ENCODE measurements around the gene IFNGR1. TPM values are rescaled to one million over a fixed set of nuclear protein-coding genes. Genes with fewer than 3 reads are reported as not detected.
"Not testable (repeated sequence)": the region's sequence is repeated elsewhere in the genome, so short reads cannot be mapped to it uniquely, and the experiment has no call there.

IFNGR1 gene
- polyA plus RNA-seq, 6 donors from 2014 or later: 62.8 to 86.0 (median 70.8) TPM

- DNase-seq; ATAC-seq (ENCODE audit: low read depth in 2 of 2); H3K27me3 Mint-ChIP-seq: not testable (repeated sequence)
- Mint-ChIP-seq H3K27ac (peak overlapping the region in 2 of 6 donors; percentile 63 to 88), H3K9me3 (peaks cover 8 to 35% (median 21%) of the 10 kb centered on the region in 7 donors), H3K4me3 (peak overlapping the region in 2 of 8 donors; percentile 72 to 80), H3K4me1 (peaks cover 0 to 12% (median 10%) of the 10 kb centered on the region in 3 donors), H3K36me3 (peaks cover 0 to 19% of the 10 kb centered on the region in 2 donors)
These were observed 35.2 kb upstream of the IFNGR1 start for GRCh38 chr6:137254430-137254829.

GRCh38 chr6:137248702-137249101, 29.5 kb upstream of the IFNGR1 start:
- DNase-seq (peak; percentile 35), ATAC-seq (ENCODE audit: low read depth in 2 of 2) (peak; percentile 100)
- no peaks in the 10 kb centered on the region for H3K27me3 Mint-ChIP-seq
- peaks cover 0 to 10% of the 10 kb centered on the region in 2 donors for H3K36me3 Mint-ChIP-seq
- H3K27ac Mint-ChIP-seq: peak overlapping the region in 2 of 6 donors; percentile 29 to 78
- peak overlapping the region in 3 of 8 donors; percentile 59 to 70 (median 69) for H3K4me3 Mint-ChIP-seq
- H3K4me1 Mint-ChIP-seq: peaks cover 4 to 24% (median 17%) of the 10 kb centered on the region in 3 donors
- peaks cover 4 to 16% (median 5%) of the 10 kb centered on the region in 7 donors for H3K9me3 Mint-ChIP-seq

- peaks cover 0 to 9% (median 5%) of the 10 kb centered on the region in 7 donors for H3K9me3 Mint-ChIP-seq
- peak overlapping the region in 1 of 8 donors; percentile 29 for H3K4me3 Mint-ChIP-seq
- ATAC-seq (ENCODE audit: low read depth in 2 of 2) (no peak), DNase-seq (no peak)
- H3K27me3 Mint-ChIP-seq: no peaks in the 10 kb centered on the region
- peak overlapping the region in 1 of 6 donors; percentile 63 for H3K27ac Mint-ChIP-seq
- H3K4me1 Mint-ChIP-seq: peaks cover 4 to 24% (median 17%) of the 10 kb centered on the region in 3 donors
- peaks cover 0 to 9% of the 10 kb centered on the region in 2 donors for H3K36me3 Mint-ChIP-seq
These were observed 28.5 kb upstream of the IFNGR1 start for GRCh38 chr6:137247724-137248123.

- no peak for DNase-seq
- no peak for ATAC-seq (ENCODE audit: low read depth in 2 of 2)
- Mint-ChIP-seq H3K27ac (no peak overlapping the region), H3K4me1 (peaks cover 4 to 23% (median 17%) of the 10 kb centered on the region in 3 donors), H3K36me3 (no peaks in the 10 kb centered on the region), H3K4me3 (no peak overlapping the region), H3K9me3 (peaks cover 0 to 5% (median 2%) of the 10 kb centered on the region in 7 donors), H3K27me3 (no peaks in the 10 kb centered on the region)
These were observed 27.6 kb upstream of the IFNGR1 start for GRCh38 chr6:137246791-137247202.

GRCh38 chr6:137246164-137246563, 27.0 kb upstream of the IFNGR1 start:
- ATAC-seq (ENCODE audit: low read depth in 2 of 2) (no peak), DNase-seq (no peak)
- Mint-ChIP-seq H3K4me1 (peaks cover 4 to 23% (median 17%) of the 10 kb centered on the region in 3 donors), H3K4me3 (no peak overlapping the region), H3K9me3 (peaks cover 0 to 5% (median 2%) of the 10 kb centered on the region in 7 donors), H3K36me3 (no peaks in the 10 kb centered on the region), H3K27ac (no peak overlapping the region), H3K27me3 (no peaks in the 10 kb centered on the region)

- peaks cover 3 to 14% (median 6%) of the 10 kb centered on the region in 7 donors for H3K9me3 Mint-ChIP-seq
- no peak overlapping the region for H3K27ac Mint-ChIP-seq
- DNase-seq (no peak), ATAC-seq (ENCODE audit: low read depth in 2 of 2) (no peak)
- no peak overlapping the region for H3K4me3 Mint-ChIP-seq
- H3K4me1 Mint-ChIP-seq: peaks cover 11 to 31% (median 20%) of the 10 kb centered on the region in 3 donors
- no peaks in the 10 kb centered on the region for H3K27me3 Mint-ChIP-seq
- H3K36me3 Mint-ChIP-seq: peaks cover 0 to 10% of the 10 kb centered on the region in 2 donors
These were observed 22.4 kb upstream of the IFNGR1 start for GRCh38 chr6:137241481-137242038.

- no peak for ATAC-seq (ENCODE audit: low read depth in 2 of 2)
- Mint-ChIP-seq H3K4me3 (peak overlapping the region in 3 of 8 donors; percentile 12 to 29 (median 22)), H3K4me1 (peaks cover 21 to 38% (median 34%) of the 10 kb centered on the region in 3 donors), H3K27me3 (no peaks in the 10 kb centered on the region), H3K27ac (no peak overlapping the region), H3K36me3 (peaks cover 0 to 10% of the 10 kb centered on the region in 2 donors), H3K9me3 (peaks cover 3 to 14% (median 6%) of the 10 kb centered on the region in 7 donors)
- DNase-seq: no peak
These were observed 21.0 kb upstream of the IFNGR1 start for GRCh38 chr6:137240168-137240567.

GRCh38 chr6:137237413-137238170, 18.4 kb upstream of the IFNGR1 start:
- Mint-ChIP-seq H3K4me3 (peak overlapping the region in 1 of 8 donors; percentile 2), H3K36me3 (peaks cover 0 to 10% of the 10 kb centered on the region in 2 donors), H3K27me3 (no peaks in the 10 kb centered on the region), H3K4me1 (peaks cover 39 to 61% (median 56%) of the 10 kb centered on the region in 3 donors), H3K9me3 (peaks cover 3 to 14% (median 6%) of the 10 kb centered on the region in 7 donors), H3K27ac (peak overlapping the region in 2 of 6 donors; percentile 9 to 20)
- no peak for ATAC-seq (ENCODE audit: low read depth in 2 of 2)
- DNase-seq: no peak

GRCh38 chr6:137236581-137237355, 17.6 kb upstream of the IFNGR1 start:
- Mint-ChIP-seq H3K4me1 (peaks cover 44 to 68% (median 62%) of the 10 kb centered on the region in 3 donors), H3K4me3 (peak overlapping the region in 3 of 8 donors; percentile 20 to 26 (median 22)), H3K9me3 (peaks cover 4 to 14% (median 6%) of the 10 kb centered on the region in 7 donors), H3K27me3 (no peaks in the 10 kb centered on the region), H3K27ac (no peak overlapping the region), H3K36me3 (peaks cover 0 to 10% of the 10 kb centered on the region in 2 donors)
- no peak for DNase-seq
- ATAC-seq (ENCODE audit: low read depth in 2 of 2): no peak

GRCh38 chr6:137235686-137236085, 16.5 kb upstream of the IFNGR1 start:
- ATAC-seq (ENCODE audit: low read depth in 2 of 2) (no peak), DNase-seq (no peak)
- Mint-ChIP-seq H3K36me3 (peaks cover 0 to 10% of the 10 kb centered on the region in 2 donors), H3K4me1 (peaks cover 51 to 76% (median 73%) of the 10 kb centered on the region in 3 donors), H3K9me3 (peaks cover 4 to 14% (median 6%) of the 10 kb centered on the region in 7 donors), H3K27ac (peak overlapping the region in 2 of 6 donors; percentile 67 to 77), H3K27me3 (no peaks in the 10 kb centered on the region), H3K4me3 (peak overlapping the region in 4 of 8 donors; percentile 16 to 80 (median 35))

- DNase-seq: peak; percentile 50
These were observed 15.0 kb upstream of the IFNGR1 start for GRCh38 chr6:137233911-137234863.

GRCh38 chr6:137231895-137232294, 12.7 kb upstream of the IFNGR1 start:
- peaks cover 0 to 1% (median 0%) of the 10 kb centered on the region in 7 donors for H3K9me3 Mint-ChIP-seq
- H3K27ac Mint-ChIP-seq: peak overlapping the region in 4 of 6 donors; percentile 21 to 73 (median 42)
- H3K27me3 Mint-ChIP-seq: no peaks in the 10 kb centered on the region
- H3K4me1 Mint-ChIP-seq: peaks cover 58 to 76% (median 76%) of the 10 kb centered on the region in 3 donors
- H3K4me3 Mint-ChIP-seq: peak overlapping the region in 1 of 8 donors; percentile 6
- no peaks in the 10 kb centered on the region for H3K36me3 Mint-ChIP-seq
- no peak for DNase-seq
- peak in 1 of 2 donors; percentile 19 for ATAC-seq (ENCODE audit: low read depth in 2 of 2)

More at GRCh38 chr6:137233911-137234863, 15.0 kb upstream of the IFNGR1 start:
- peak overlapping the region; percentile 10 to 85 (median 78) for H3K4me3 Mint-ChIP-seq
- peak overlapping the region; percentile 2 to 89 (median 80) for H3K27ac Mint-ChIP-seq
- peak; percentile 73 to 75 for ATAC-seq (ENCODE audit: low read depth in 2 of 2)
- no peaks in the 10 kb centered on the region for H3K27me3 Mint-ChIP-seq
- H3K4me1 Mint-ChIP-seq: peaks cover 60 to 76% (median 76%) of the 10 kb centered on the region in 3 donors
- peaks cover 4 to 14% (median 6%) of the 10 kb centered on the region in 7 donors for H3K9me3 Mint-ChIP-seq
- H3K36me3 Mint-ChIP-seq: peaks cover 0 to 10% of the 10 kb centered on the region in 2 donors
